GM19025 (cell line): ENCODE measurements around the gene TSPAN11.

Experiments used
- ATAC-seq: cut with Tn5 transposase; IDR thresholded peaks from one replicate; pipeline ENCODE4 v1.9.1; 2021; ENCODE audit warnings: mild to moderate bottlenecking, low read depth, moderate library complexity; ENCODE audit not compliant: unreplicated experiment

Gene TSPAN11

DNA sequence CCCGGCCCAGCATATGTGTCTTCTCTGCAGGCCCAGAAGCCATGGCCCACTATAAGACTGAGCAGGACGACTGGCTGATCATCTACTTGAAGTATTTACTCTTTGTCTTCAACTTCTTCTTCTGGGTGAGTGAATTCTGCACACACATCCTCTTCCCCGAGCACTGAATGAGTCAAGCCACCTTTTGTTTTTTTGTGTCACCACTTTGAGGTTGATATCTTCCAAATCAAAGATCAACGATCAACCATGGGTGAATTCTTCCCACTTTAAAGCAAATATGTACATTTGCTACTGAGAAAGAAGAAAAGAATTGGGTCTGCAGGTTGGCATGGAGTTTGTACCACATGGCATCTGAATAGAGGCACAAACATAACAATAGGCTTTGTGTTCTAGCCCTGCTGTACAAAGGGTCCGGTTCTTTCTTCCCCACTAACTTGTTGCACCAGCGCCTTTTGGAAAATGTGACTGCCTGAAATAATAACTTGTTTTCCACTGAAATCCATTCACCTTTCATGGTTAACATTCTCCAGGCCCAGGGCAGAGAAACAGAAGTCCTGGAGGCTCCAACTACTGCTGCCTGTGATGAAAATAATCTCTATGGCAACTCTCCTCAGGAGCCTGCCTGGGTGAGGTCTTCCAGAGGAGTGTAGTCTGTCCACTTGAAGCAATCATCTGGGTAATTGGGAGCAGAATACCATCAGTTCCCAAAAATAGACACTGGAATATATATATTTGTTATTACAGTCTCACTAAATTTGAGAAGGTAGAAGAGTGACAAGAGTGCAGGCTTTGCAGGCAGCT, 27.6 kb downstream of the TSPAN11 start:
- ATAC-seq, result no peak

DNA sequence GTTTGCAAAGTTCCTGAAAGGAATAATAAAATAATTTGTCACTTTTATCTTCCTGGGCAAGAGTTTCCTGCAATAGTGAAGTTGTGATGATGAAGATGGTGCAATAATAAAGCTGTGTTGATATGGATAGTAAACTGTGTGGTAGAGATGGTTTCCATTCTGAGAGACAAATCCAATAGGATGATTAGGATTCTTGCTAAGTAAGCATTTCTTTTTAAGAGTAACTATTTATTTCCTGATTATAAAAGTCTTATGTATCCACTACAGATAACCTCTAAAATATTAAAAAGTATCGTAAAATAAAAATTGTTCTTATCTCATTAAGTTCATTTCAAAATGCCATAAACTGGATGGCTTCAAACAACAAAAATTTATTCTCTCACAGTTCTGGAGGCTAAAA, 28.7 kb downstream of the TSPAN11 start:
- ATAC-seq, result no peak

DNA sequence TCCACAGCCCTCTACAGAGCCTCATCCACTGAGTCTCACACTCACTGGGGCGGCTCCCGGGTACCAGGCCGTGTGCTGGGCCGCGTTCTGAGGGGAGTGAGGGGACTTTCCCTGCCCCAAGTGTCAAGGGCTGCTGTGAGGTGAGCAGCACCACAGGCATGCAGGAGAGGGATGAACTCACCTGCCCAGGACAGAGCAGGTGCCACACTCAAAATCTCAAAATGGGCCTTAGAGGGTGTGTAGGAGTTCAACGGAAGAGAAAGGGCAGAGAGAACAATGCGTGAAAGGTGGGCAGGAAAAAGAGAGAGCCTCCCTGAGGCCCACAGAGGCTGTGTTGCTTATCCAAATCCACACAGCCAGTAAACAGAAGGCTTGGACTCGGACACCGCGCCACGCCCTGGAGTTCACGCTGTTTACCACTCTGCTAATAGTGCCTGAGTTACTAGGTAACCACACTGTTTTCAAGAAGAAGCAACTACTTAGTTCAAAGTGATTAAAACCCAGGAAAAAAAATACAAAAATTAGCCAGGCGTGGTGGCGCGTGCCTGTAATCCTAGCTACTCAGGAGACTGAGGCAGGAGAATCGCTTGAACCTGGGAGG, 32.7 kb downstream of the TSPAN11 start:
- ATAC-seq, result no peak

DNA sequence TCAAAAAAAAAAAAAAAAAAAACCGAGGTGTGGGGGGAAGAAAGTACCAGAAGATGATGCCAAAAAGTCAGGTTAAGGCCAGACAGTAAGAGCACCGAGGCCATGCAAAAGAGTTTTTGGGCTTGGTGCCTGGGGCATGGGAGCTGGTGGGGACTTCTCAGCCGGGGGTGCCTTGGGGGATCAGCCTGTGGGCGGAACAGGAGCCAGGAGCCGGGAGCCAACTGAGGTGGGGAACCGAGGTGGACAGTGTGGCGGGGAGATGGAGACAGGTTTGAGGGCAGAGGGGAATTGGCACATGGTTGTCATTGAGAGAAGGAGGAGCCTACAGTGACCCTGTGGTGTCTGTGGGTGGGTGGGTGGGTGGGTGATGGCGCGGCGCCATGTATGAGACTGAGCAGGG, 33.2 kb downstream of the TSPAN11 start:
- no peak for ATAC-seq

DNA sequence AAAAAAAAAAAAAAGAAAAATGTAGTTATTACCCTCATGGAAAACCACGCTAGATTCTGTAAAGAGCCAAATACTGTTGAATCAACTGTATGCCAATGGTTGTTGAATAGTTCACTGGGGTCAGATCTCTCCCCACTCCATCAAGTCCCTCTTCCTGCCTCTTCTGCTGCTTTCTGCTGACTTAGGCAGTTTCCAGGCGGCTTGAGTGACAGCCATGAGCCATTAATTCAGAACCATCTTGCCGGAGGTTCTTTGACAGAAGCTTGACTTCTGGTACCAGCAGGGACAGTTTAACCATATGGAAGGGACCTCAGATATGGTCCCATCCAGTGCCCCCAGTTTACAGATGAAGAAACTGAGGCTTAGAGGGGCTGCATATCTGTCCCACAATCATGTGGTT, 34.5 kb downstream of the TSPAN11 start:
- ATAC-seq, result no peak

DNA sequence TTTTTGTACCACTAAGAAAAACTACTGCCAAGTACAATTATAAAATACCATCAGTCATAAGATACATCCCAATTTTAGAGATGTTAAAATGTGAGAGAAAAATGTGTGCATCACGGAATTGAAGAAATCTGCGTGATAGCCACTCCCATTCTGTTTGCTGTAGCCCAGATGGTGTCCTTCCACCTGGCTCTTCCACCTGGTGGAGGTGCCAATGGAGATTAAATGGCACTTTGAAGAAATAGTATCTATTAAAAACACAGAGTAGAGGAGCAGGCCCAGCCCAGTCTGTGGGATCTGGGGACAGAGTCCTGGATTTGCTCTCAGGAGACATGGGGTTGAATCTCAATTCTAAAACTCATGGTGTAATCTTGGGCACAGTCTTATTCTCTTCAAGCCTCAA, 35.5 kb downstream of the TSPAN11 start:
- no peak for ATAC-seq

DNA sequence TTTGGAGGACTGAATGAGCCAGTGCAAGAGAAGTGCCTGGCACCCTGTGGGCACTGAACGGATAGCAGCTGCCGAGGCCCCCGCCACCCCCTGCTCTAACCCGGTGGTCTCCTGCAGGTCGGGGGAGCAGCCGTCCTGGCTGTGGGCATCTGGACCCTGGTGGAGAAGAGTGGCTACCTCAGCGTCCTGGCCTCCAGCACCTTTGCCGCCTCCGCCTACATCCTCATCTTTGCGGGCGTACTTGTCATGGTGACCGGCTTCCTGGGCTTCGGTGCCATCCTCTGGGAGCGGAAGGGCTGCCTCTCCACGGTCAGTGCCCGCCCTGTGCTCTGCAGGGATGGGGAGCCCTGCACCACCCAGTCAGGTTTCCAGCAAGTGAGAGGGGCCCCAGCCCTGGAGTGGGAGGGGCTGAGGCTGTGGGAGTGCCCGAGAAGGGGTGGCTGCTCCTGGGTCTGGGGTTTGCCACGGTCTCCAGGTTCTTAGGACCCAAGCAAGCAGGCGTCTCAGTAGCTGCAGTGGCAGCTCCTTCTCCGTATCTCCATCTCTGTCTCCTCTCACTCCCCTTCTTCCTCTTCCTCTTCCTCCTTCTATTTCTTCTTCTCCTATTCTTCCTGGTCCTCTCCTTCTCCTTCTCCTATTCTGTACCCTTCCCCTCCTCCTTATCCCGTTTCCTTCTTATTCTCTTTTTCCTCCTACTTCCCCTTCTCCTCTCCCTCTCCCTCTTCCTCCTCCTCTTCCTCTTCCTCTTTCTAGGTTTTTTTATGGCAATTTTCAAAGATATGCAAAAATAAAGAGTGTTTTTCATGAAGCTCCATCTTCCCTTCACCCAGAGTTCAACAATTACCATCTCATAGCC, 37.4 kb downstream of the TSPAN11 start:
- ATAC-seq, result no peak

DNA sequence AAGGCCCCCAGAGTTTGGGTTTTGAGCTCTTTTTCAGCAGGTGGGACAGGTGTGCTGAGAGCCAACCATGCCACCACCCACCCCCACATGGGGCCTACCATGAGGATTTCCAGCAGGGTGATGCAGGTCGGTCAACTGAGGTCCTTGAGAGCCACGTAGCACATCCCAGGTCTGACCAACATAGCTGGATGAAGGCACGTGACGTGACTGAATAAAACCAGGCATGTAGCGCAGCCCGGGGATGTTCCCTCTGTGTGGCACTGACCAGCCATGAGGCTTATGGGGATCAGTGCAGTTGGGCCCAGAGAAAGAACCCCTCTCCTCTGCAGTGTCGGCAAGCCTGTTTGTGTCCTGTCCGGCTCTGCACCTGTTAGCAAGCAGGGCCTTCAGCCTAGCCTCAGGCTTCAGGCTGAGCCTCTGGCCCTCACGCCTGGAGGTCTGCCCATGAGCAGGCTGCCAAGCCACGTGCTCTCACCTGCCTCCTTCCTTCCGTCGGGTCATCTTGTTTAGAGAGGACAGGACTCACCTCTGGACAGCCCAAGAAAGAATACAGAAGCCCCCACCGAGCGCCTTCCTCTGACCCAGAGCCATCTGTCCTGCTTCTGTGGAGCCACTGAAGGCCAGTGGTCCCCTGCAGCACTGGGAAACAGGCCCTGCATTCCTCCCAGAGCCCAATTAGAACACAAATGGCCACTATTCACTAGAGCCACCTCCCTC, 38.5 kb downstream of the TSPAN11 start:
- ATAC-seq, result no peak

DNA sequence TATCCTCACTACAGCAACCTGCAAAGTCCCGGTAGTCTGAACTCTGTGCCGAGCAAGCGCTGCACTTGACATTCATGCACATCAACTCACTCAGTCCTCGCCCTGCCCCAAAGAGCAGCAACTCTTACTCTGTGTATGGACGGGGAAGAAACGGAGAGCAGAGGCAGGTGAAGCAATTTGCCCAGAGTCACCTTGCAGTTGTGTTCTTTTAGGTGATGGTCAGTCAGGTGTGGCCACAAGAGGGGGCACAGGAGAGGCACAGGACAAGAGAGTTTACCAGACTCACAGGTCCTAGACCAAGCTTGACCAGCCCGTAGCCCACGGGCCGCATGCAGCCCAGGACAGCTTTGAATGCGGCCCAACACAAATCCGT, 39.1 kb downstream of the TSPAN11 start:
- ATAC-seq, result no peak

DNA sequence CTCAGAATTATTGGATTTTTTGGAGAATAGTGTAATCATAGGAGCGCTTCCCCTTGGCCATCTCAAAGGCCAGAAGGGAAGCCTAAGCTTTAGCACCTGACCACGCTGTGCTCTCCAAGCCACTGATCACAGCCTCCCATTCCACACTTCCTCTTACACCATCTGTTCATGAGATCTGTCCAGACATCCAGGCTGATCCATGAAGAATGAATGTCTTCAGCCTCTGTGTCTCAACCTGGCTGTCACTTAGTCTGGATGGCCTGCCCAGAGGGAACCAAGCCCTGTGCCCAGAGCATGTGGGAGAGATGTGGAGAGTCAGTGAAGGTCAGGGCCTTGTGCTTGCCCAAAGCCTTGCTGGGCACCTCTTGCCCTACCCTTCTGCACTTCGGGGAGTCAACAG, 40.5 kb downstream of the TSPAN11 start:
- no peak for ATAC-seq

DNA sequence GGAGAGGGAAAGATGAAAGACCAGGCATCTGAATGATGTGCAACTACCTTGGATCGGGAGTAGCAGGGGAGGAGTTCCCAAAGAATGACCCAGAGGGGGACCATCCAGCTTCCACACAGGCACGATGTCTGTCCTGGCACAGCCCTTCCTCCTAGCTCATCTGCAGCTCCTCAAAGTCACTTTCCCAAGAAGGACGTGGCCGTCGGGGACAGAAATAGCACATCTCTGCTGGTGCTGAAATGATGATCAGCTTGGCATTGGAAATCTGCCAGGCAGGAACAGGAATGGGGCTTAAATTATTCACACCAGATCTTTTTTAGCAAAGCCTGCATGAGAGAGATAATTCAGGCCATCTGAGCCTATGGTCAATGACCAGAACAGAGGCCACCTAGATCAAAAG, 41.7 kb downstream of the TSPAN11 start:
- ATAC-seq, result no peak

DNA sequence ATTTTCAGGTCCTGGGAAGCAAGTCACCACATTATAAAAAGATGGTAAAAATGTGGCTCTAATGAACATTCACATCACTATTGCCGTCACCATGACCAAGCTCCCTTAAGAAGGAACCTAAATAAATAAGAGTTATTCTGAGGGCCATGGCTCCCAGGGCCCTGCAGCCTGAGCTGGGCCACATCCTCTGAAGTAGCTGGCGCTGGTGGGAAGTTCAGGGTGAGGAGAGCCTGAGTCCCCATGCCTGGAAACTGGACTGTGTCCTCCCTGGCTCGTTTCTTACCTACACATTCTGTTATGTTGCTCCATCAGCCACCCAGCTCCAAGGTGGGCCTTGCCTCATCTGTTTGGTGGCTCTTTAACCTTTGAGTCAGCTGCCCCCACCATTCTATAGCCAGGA, 42.5 kb downstream of the TSPAN11 start:
- no peak for ATAC-seq

DNA sequence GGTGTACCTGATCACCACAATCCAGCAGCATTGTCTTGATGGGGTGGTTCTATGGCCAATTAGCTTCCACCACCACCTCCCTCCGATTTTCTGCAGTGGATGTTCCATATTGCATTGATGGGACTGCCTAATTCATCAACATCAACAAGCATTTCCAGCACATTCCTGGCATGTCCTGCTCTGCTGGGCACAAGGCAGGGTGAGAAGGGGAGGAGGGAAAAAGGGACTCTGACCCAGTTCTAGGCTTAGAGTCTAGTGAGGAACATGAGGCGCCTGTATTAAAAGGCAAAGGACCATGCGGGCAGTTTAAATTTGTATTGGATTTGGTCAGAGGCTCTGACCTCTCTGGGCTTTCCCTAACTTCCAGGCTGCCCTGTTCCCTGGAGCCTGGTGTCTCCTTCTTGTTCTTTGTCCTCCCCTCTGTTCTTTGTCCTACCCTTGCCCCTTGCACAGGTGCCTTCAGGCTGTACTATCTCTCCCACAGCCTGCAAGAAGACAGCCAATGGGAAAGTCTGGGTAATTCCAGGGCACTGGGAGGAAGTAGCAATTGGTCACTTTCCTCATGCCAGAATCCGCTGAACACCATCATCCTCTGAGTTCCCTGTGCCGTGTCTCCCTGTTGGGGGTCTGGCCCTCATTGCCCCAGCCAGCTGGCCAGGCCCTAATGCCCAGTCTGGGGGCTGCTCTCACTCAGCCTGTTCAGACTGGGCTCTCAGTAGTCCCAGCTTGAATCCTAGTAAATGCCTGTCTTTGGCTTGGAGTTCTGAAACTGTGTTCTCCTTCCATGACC, 43.3 kb downstream of the TSPAN11 start:
- ATAC-seq, result no peak

DNA sequence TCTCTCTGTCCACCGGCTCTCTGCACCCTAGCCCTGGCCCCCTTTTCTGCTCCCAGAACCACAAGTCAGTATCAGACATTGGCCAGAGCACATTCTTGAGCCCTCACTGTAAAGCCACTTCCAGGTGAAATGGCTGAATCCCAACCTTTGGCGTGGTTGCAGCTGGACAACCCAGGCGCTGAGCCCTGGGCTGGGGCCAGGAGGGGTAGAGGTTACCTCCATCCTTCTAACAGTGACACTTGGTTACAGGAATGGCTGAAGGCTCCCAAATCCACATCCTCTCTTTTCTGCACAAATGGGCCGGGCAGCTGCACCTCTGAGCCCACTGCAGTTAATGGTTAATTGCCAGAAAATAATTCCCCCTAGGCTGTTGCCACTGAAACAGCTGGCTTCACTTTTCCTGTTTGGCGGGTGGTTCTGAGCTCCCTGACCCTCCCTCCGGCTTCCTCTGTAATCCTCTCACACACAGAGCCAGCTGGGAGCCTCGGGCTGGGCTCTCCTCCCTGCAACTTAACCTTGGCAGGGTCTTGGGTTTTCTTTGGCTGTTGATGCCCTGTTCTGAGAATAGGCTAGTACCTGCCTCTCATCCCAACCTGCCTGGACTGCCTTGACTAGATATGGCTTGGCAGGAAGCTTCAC, 44.1 kb downstream of the TSPAN11 start:
- ATAC-seq, result no peak

DNA sequence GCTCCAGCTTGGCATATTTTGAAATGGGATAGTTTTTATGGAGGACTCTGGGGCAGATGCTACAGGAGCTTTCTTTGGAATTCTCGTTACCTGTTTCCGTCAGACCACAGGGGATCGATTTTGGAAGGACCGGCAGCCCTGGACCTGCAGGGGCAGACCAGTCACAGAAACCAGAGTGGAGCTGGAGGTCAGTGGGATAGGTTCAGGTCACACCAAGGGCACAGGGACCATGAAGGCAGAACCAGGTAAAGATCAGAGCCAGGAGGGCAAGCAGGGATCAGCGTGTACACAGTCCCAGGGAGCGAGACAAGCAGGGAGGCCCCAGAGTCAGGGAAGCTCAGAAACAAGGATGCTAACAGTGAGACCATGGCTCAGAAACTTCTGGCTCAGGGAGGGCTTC, 45.5 kb downstream of the TSPAN11 start:
- ATAC-seq, result no peak

DNA sequence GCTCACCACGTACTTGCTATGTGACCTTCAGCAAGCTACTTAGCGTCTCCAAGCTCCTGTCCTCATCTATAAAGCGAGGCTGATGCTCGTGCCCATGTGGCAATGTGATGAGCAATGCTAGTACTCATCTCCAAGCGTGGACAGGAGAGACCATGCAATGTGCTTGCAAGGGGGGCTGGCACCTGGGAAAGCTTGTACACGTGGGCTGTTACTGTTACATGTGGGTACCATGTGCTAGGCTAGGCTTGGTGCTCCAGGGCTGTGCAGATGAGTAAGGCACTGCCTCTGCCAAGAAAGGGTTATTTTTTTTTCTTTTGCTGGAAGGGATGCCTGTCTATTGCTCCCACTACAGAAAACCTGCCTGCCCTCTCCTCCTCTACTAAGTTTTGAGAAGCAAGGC, 46.6 kb downstream of the TSPAN11 start:
- ATAC-seq, result no peak

DNA sequence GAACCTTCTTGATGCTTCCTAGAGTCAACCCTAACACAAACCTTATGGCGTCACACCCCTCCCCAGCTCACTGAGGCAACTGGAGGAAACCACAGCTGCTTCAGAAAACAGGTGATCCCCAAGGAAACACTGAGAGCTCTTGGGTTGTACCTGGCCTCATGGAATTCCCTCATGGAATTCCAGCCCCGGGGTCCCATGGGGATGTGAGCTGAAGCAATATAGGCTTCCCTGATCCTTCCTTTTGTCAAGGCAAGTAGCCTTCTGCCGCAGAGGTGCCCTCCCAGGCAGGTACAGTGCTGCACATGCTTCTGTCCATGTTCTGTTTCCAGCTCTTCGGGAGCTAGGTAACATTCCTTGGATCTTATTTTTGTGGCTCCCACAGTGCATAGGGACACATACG, 47.3 kb downstream of the TSPAN11 start:
- no peak for ATAC-seq

DNA sequence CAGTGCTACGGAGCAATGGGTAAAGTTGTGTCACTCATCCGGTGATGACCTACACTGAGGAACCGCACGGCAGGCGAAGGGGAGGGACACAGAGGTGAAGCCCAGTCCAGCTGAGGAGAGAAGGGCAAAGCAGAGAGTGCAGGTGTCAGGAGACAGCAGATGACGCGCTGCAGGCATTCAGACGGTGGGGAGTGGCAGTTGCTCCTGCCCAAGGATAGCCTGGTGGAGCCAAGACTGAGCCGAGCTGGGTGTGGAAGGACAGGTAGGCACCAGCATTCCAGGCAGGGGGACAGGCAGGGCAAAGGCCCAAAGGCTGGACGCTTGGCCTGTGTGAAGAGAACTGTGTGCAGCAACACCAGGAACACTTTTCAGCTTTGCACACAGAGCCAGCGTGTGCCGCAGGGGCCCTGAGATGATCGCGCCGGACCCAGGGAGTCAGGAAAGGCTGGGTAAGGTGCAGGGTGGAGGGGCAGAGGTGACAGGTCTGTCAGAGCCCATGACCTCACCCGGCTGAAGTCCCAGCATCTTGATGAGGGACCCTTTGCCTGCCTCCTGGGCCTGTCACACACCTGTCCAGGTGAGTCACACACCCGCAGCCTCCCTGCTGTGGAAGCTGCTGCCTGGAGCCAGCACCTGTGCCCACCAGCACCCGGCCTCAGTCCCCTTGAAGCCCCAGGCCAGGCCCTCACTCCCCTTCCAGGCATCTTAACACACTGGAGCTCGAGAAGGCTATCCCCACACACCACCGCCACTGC, 48.4 kb downstream of the TSPAN11 start:
- ATAC-seq, result no peak

DNA sequence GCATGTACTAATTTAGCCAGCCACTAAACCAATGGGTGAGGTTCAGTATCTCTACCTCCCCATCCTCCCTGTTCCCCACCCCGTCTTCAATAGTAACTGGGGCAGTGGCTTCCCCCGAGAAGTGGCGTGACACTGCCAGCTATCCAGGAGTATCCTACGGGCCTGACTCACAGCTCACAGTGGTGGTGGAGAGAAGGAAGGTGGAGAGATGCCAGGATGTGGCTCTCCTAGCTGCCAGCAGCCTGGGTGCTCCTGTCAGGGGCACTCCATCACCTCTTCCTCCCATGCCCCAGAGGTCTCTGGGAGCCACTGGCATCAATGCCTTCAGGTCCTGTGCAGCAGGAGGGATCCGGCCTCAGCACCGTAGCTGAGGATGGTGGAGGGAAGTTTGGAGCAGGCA, 49.0 kb downstream of the TSPAN11 start:
- no peak for ATAC-seq
